Esophagus muscularis mucosa (tissue), 4 donors: Measurements from ENCODE around the gene AGXT2. TPM values are rescaled to one million over a fixed set of nuclear protein-coding genes. Genes with fewer than 3 reads are reported as not detected.
"Not testable (repeated sequence)": the region's sequence is repeated elsewhere in the genome, so short reads cannot be mapped to it uniquely, and the experiment has no call there.

ENCODE experiments used
- DNase-seq: peaks from one replicate; pipeline ENCODE4 v3.0.0-alpha.2; 2017; ENCODE audit errors: extremely low spot score
- H3K27ac ChIP-seq, 4 donors: fragments of 200-600 bp; sonication (generic); replicated peaks in 1 of 4; 1 replicate in 3 of 4; 2 replicates in 1 of 4; pipeline ENCODE4 v1.5.1; 2016 to 2019; ENCODE audit warnings: mild to moderate bottlenecking in 1 of 4
- H3K27me3 ChIP-seq, 4 donors: fragments of 200-600 bp; sonication (generic); one replicate each; pipeline versions ENCODE4 v1.5.1 to v1.6.0; 2016 to 2019
- H3K36me3 ChIP-seq, 4 donors: fragments of 200-600 bp; sonication (generic); one replicate each; pipeline ENCODE4 v1.5.1; 2016 to 2019
- H3K4me1 ChIP-seq, 4 donors: fragments of 200-600 bp; sonication (generic); one replicate each; pipeline ENCODE4 v1.5.1; 2016 to 2019
- H3K4me3 ChIP-seq, 4 donors: fragments of 200-600 bp; sonication (generic); 1 replicate in 2 of 4; 2 replicates in 2 of 4; pipeline ENCODE4 v1.5.1; 2016 to 2019; ENCODE audit warnings: mild to moderate bottlenecking in 4 of 4, moderate library complexity in 1 of 4
- H3K9me3 ChIP-seq, 4 donors: fragments of 200-600 bp; sonication (generic); 1 replicate in 3 of 4; 2 replicates in 1 of 4; pipeline ENCODE4 v1.5.1; 2016 to 2019
- CTCF ChIP-seq, 3 experiments: fragments of 200-600 bp in 2 of 3; fragments of 450-650 bp in 1 of 3; sonication (generic) in 2 of 3; IDR thresholded peaks; one replicate each; pipeline ENCODE4 v1.5.1; 2017 to 2019; ENCODE audit warnings: antibody characterized with exemption in 3 of 3, mild to moderate bottlenecking in 2 of 3, moderate library complexity in 1 of 3
- EP300 ChIP-seq: sonication (generic); formaldehyde crosslinking; IDR thresholded peaks from one replicate; pipeline ENCODE4 v1.6.1; 2017; ENCODE audit warnings: antibody characterized with exemption
- POLR2A ChIP-seq: fragments of 450-650 bp; IDR thresholded peaks from one replicate; pipeline ENCODE4 v1.6.1; 2017; ENCODE audit warnings: antibody characterized with exemption, moderate library complexity, mild to moderate bottlenecking, low read depth
- POLR2AphosphoS5 ChIP-seq, 2 donors: sonication (generic); formaldehyde crosslinking; IDR thresholded peaks; one replicate each; pipeline ENCODE4 v1.6.1; 2017; ENCODE audit warnings: antibody characterized with exemption in 2 of 2
- WGBS: methylation state at CpG from one replicate; pipeline ENCODE4 v1.1.5; 2018; 5-methylcytosine and 5-hydroxymethylcytosine counted together
- intact Hi-C: fragments of 100-400 bp; cut with DNase I; formaldehyde crosslinking; loops from one replicate; pipeline ENCODE4 v1.15.1; 2023
- total RNA-seq, 4 donors: library from RNA; depleted of rRNA; stranded (reverse); fragments of >200 nt; gene quantifications; one replicate each; pipeline versions ENCODE4 v1.1.0 to v1.2.1, GENCODE V29; 2016

Gene AGXT2
- total RNA-seq, 4 donors from 2014 or later, result not detected

GRCh38 chr5:34977934-34978613, 69.7 kb downstream of the AGXT2 start:
- TF ChIP-seq CTCF (IDR thresholded peaks at IDR 0.05) (no peak), EP300 (no peak)

GRCh38 chr5:34976347-34976746, 71.4 kb downstream of the AGXT2 start:
- intact Hi-C loops, result no loop called here
- H3K27ac ChIP-seq, result no peak overlapping the region
- DNase-seq, result no peak

More at GRCh38 chr5:34977934-34978613, 69.7 kb downstream of the AGXT2 start:
- Histone ChIP-seq H3K27ac (no peak overlapping the region), H3K9me3 (no peaks in the 10 kb centered on the region), H3K27me3 (no peaks in the 10 kb centered on the region), H3K36me3 (no peaks in the 10 kb centered on the region), H3K4me1 (no peaks in the 10 kb centered on the region), H3K4me3 (no peak overlapping the region)
- WGBS, result 91% methylated on average over 1 of the region's 2 CpGs
- DNase-seq, result no peak
- intact Hi-C loops, result no loop called here

GRCh38 chr5:34971655-34972054, 76.1 kb downstream of the AGXT2 start:
- H3K9me3 ChIP-seq, DNase-seq, H3K4me1 ChIP-seq, intact Hi-C loops, H3K27ac ChIP-seq, H3K36me3 ChIP-seq, H3K27me3 ChIP-seq, H3K4me3 ChIP-seq: not testable (repeated sequence)
- 98% methylated on average over 3 of the region's 4 CpGs for WGBS

More at GRCh38 chr5:34976347-34976746, 71.4 kb downstream of the AGXT2 start:
- Histone ChIP-seq H3K9me3 (no peaks in the 10 kb centered on the region), H3K27me3 (no peaks in the 10 kb centered on the region), H3K36me3 (no peaks in the 10 kb centered on the region), H3K4me3 (no peak overlapping the region), H3K4me1 (no peaks in the 10 kb centered on the region)
- TF ChIP-seq POLR2A (no peak), POLR2AphosphoS5 (IDR thresholded peaks at IDR 0.05) (no peak), CTCF (IDR thresholded peaks at IDR 0.05) (no peak), EP300 (no peak)
- 86% methylated on average over 5 of the region's 5 CpGs for WGBS

- Histone ChIP-seq H3K4me3 (no peak overlapping the region), H3K27ac (no peak overlapping the region), H3K36me3 (no peaks in the 10 kb centered on the region), H3K4me1 (no peaks in the 10 kb centered on the region), H3K9me3 (no peaks in the 10 kb centered on the region), H3K27me3 (no peaks in the 10 kb centered on the region)
- intact Hi-C loops, result no loop called here
- TF ChIP-seq EP300, result no peak
- no peak for TF ChIP-seq CTCF (IDR thresholded peaks at IDR 0.05)
- no peak for TF ChIP-seq POLR2AphosphoS5 (IDR thresholded peaks at IDR 0.05)
- TF ChIP-seq POLR2A, result no peak
- 70% methylated on average over 1 of the region's 1 CpG for WGBS
- DNase-seq, result no peak
These were observed 77.2 kb downstream of the AGXT2 start for GRCh38 chr5:34970552-34970951.

- no peaks in the 10 kb centered on the region for H3K9me3 ChIP-seq
- no peak overlapping the region for H3K4me3 ChIP-seq
- H3K4me1 ChIP-seq, result no peaks in the 10 kb centered on the region
- no peak for DNase-seq
- no peak overlapping the region for H3K27ac ChIP-seq
- H3K27me3 ChIP-seq, result no peaks in the 10 kb centered on the region
- intact Hi-C loops, result no loop called here
- TF ChIP-seq POLR2AphosphoS5 (IDR thresholded peaks at IDR 0.05), result no peak
- no peak for TF ChIP-seq CTCF (IDR thresholded peaks at IDR 0.05)
- TF ChIP-seq POLR2A, result no peak
- TF ChIP-seq EP300, result no peak
- 95% methylated on average over 2 of the region's 2 CpGs for WGBS
- H3K36me3 ChIP-seq, result no peaks in the 10 kb centered on the region
These were observed 79.5 kb downstream of the AGXT2 start for GRCh38 chr5:34968258-34968657.
